ENCODE measurements around the gene SUSD5.

DNA sequence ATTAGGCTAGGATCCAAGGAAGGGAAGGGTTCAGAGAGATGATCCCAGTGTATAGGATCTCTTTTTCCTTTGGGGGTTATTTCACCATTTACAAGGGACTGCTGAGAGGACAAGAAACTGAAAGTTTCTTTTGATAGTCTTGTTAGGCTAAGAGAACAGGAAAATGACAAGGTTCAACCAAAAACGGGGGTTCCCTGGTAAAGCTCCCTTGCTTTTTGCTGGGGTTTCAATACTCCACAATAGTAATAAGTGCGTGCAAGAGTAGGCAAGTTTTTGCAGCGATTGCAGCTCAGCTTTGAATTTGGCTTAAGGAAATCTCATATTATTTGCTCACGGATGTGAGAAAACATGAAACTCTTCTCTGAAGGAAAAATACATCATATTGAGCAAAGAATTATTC is 18.8 kb upstream of the SUSD5 start:
- TF ChIP-seq, protein P1, sequence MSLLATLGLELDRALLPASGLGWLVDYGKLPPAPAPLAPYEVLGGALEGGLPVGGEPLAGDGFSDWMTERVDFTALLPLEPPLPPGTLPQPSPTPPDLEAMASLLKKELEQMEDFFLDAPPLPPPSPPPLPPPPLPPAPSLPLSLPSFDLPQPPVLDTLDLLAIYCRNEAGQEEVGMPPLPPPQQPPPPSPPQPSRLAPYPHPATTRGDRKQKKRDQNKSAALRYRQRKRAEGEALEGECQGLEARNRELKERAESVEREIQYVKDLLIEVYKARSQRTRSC (CRISPR knock-in tag; IDR thresholded peaks at IDR 0.05; ENCODE audit: low read depth): no peak
- TF ChIP-seq, protein P2, sequence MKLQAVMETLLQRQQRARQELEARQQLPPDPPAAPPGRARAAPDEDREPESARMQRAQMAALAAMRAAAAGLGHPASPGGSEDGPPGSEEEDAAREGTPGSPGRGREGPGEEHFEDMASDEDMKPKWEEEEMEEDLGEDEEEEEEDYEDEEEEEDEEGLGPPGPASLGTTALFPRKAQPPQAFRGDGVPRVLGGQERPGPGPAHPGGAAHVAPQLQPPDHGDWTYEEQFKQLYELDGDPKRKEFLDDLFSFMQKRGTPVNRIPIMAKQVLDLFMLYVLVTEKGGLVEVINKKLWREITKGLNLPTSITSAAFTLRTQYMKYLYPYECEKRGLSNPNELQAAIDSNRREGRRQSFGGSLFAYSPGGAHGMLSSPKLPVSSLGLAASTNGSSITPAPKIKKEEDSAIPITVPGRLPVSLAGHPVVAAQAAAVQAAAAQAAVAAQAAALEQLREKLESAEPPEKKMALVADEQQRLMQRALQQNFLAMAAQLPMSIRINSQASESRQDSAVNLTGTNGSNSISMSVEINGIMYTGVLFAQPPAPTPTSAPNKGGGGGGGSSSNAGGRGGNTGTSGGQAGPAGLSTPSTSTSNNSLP (IDR thresholded peaks at IDR 0.05; ENCODE audit: low read depth, low read length): no peak
- TF ChIP-seq ZNF121 (CRISPR knock-in tag; IDR thresholded peaks at IDR 0.05) (no peak), GABPA (IDR thresholded peaks at IDR 0.05; ENCODE audit: low read depth, low read length) (no peak), GABPA (CRISPR knock-in tag; IDR thresholded peaks at IDR 0.05; ENCODE audit: low read depth) (no peak)
